HG02763 (cell line): Measurements from ENCODE around the gene SUGP1.

Experiments
- ATAC-seq: cut with Tn5 transposase; IDR thresholded peaks from one replicate; pipeline ENCODE4 v1.9.1; 2021; ENCODE audit warnings: mild to moderate bottlenecking, moderate library complexity; ENCODE audit not compliant: unreplicated experiment

The SUGP1 gene

GRCh38 chr19:19304186-19304965 is 15.9 kb downstream of the SUGP1 start:
- ATAC-seq: no peak

DNA sequence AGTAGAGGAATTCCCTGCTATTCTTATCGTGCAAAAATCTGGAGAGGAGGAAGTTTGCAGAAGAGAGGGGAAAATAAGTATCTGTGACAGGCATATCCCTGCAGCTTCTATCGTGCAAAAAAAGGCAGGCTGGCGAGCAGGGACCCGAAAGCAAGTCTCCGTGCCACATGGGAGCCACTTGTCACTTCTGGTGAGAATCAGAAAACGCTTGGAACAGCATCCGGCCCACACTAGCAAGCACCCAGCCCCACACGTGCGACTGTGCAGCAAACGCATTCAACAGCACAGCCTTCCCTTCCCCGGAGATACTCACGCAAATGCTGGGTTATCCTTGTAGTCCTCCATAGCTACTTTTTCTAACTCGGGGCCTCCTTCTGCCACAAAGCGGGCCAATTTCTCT is 16.9 kb downstream of the SUGP1 start:
- no peak for ATAC-seq

- no peak for ATAC-seq
Observed at GRCh38 chr19:19300613-19301012, 19.7 kb downstream of the SUGP1 start.

- no peak for ATAC-seq
Observed at GRCh38 chr19:19297759-19298158, 22.6 kb downstream of the SUGP1 start.

DNA sequence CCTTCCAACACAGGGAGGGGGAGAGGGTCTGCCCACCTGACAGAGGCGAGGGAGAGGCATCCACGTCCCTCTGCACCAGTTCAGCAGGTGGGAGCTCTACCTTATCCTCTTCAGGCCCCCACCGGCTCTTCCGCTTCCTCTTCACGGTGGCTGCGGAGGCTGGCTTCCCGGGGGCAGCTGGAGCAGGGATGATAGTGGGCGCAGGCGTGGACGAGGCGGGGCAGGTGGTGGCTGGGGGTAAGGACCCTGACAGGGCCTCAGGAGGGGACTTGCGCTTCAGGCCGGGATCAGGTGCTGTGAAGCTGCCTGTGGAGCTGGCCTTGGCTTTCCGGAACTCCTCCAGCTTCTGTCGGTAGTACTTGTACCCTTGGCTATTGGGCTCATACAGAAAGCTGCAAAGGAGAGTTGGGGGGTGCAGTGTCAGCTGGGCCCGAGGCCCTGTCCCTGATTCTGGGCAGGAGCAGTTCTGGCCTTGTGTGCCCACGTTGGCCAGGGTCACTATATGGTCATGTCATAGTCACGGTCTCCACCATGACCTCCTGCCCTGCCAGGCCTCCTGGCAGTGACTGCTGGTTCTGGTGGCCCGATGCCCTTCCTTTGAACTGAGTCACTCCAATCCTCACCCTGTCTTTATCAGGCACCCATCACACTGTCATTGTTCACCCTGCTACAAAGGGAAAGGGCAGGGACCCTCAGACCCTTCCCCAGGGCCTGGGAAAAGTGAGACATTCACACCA is 23.2 kb downstream of the SUGP1 start:
- ATAC-seq: no peak

DNA sequence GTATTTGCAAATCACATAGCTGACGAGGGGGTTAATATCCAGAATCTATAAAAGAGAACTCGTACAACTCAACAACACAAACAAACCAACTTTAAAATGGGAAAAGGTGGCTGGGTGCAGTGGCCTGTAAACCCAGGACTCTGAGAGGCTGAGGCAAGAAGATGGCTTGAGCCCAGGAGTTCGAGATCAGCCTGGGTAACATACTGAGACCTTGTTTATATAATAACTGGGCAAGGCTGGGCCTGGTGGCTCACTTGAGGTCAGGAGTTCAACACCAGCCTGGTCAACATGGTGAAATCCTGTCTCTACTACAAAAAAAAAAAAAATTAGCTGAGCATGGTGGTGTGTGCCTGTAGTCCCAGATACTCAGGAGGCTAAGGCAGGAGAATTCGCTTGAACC is 25.4 kb downstream of the SUGP1 start:
- ATAC-seq: no peak

GRCh38 chr19:19292607-19293006 is 27.7 kb downstream of the SUGP1 start:
- no peak for ATAC-seq

DNA sequence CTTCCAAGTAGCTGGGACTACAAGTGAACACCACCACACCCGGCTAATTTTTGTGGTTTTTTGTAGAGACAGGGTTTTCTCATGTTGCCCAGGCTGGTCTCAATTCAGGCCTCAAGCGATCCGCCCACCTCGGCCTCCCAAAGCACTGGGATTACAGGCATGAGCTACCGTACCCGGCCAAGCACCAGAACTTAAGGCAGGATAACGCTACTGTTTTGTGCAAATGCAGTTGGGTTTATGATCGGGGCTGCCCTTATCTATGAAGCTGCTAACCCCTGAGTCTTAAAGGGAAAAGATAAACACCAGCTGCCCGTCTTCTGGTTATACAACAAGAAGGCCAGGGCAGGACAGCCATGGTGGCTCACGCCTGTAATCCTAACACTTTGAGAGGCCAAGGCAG is 34.6 kb downstream of the SUGP1 start:
- ATAC-seq: no peak

DNA sequence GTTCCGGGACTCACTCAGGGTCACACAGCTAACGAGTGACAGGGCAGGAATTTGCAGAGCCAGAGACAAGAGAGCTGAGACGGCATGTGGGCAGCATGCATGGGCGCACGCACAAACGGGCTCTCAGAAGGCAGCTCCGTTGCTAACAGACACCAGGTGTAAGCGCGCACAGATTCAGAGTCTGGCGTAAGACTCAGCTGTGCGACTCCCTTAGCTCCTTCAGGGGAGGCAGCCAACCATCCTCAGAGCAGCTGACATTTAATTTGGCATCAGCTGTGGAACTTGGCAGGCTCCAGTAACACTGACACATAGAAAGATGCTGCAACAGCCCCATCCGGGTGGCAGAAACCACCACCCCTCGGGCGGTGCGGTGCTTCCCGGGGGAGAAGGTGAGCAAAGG is 39.7 kb downstream of the SUGP1 start:
- ATAC-seq: no peak

- no peak for ATAC-seq
Observed at GRCh38 chr19:19279853-19280252, 40.5 kb downstream of the SUGP1 start.

- no peak for ATAC-seq
Observed at GRCh38 chr19:19279062-19279612, 41.2 kb downstream of the SUGP1 start.

DNA sequence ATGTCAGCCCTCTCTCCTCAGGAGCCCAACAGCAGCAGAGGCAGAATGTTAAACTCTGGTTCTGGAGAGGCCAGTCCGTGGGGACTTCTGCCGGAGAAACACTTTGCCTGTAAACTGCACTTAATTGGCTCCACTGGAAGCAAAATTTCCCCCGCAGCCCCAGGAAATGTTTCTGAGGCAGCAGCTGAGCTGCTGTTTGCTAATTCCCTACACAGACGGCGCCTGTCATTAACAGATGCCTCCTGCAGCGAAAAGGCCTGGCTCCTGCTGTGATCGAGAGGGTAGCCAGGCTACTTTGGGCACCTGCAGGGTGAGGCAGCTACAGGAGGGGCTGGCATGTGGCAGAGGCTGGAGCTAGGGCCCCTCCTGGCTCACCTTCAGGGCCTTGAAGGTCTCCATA is 42.0 kb downstream of the SUGP1 start:
- no peak for ATAC-seq

DNA sequence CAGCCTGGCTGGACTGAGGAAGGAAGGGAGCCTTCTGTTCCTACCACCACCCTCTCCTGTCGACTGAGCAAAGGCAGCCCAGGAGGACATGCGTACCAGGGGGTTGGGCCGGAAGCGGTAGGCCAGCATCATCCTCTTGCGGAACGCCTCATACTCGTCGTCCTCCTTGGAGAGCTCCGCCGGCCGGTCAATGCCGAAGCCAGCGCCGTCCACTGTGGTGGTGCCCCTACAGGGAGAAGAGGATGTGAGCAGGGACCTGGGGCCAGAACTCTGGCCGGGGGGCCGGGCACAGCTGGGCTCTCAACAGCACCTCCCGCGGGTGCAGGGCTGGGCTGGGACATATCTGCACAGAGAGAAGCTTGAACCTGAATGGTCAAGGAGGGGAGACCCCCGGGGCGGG is 43.5 kb downstream of the SUGP1 start:
- ATAC-seq: no peak

DNA sequence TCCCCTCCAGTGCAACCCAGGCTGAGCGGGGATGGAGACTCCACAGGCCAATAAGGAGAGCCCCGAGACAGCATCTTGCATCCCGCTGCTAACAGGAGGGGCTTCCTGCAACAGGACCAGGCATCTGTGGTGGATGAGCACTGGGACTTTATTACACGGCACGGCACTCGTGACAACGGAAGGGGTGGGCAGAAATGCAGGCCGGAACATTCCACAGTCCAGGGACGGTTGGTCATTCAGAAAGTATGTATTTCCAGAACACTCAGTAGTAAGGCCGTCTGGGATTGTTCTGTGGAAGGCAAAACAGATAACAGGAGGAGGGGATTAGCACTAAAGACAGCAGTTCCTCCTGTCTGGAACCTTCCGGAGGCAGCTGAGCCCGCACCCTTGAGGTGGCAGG is 43.9 kb downstream of the SUGP1 start:
- ATAC-seq: no peak

DNA sequence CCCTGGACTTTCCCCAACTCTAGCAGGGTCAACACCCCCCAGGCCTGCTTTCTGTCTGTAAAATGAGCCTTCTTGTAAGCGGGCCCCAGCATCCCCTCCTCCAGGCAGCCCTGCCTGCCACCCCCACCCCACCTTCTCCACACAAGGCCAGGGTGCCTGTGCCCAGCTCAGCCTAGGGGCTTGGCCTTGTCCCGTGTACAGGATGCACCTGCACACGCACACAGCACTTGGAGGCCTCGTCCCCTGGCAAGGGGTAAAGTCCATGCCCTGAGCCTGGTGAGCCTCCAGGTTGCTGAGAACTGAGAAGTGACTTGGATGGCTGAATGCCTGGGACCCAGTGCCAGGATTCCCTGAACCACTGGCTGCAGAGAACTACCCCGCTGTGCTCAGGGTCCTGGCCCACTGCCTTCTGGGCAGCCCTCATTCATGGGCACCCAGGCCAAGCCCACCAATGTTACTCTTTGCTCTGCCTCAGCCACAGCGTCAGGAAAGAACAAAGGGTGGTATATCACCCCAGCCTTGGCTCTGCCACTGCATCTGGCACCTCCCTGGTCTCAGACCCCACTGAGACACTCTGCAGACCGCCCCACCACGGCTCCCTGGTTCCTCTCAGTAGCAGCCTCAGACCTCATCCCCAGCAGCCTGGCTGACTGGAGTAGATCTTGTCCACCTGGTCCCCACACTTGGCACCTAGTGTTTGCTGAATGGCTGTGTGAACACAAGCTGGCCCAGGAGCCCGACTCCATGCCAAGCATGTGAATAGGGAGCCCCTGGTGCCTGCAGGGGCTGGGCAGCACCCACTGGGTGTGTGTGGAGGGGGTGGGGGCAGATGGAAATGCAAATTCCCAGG is 45.4 kb downstream of the SUGP1 start:
- ATAC-seq: no peak

DNA sequence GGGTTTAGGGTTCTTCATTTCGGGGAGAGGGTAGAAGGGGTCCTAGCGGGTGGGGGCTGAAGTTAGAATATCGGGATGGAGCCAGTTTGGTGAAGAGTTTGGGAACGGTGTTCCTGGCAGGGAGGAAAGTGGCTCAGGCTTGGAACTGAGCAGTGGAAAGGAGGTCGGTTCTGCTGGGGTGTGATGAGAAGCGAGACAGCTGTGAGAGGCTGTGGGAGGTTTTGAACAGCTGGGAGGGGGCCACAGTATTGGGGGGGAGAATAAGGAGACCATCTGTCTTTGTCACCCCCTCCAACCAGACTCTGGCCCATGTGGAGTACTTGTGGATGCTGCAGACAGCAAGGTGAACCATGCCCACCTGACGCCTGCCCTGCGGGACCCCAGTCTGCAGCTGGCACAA is 46.2 kb downstream of the SUGP1 start:
- ATAC-seq: no peak

- ATAC-seq: no peak
Observed at GRCh38 chr19:19271828-19272599, 48.3 kb downstream of the SUGP1 start.

DNA sequence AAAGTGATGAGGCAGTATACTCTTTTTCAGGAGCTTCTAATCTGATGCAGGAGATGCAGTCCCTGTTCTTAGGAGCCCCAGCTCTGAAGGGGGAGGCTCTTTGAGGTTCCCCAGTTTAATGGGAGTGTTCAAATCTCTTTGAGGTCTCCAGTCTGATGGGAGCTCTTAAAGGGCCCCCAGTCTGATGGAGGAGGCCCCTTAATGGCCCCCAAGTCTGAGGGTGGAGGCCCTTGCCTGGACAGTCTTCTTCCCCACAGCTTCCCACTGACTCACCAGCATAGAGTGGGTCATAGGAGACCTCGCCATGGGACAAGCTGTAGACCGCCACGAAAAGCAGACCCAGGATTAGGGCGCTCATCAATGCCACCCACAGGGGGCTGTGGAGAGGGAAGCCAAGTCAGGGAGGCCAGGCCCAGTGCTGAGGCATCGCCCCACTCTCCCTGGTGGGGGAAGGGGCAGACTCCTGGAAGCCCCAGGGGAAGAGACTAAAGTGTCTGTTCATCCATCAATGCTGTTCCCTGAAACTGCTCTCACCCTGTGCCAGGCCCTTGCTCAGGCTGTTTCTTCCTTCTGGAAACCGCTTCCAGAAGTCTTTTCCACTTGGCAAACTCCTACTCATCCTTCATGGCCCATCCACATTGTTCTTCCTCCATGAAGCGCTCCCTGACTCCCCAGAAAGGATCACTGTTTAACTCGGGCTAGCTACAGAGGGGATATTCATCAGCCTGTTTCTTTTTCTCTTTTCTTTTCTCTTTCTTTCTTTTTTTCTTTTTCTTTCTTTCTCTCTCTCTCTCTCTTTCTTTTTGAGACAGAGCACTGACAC is 49.3 kb downstream of the SUGP1 start:
- ATAC-seq: no peak

GRCh38 chr19:19269952-19270694 is 50.2 kb downstream of the SUGP1 start:
- ATAC-seq: no peak
